Fibroblast of skin of back (primary cell): Measurements from ENCODE around the gene SHOX.
"Not testable (repeated sequence)": the region's sequence is repeated elsewhere in the genome, so short reads cannot be mapped to it uniquely, and the experiment has no call there.

ENCODE experiments used
- DNase-seq: peaks from one replicate; pipeline ENCODE4 v3.0.0-alpha.2; 2013

The SHOX gene

GRCh38 chrX:622802-623201 lies 7.8 kb upstream of the SHOX start:
- DNase-seq = not testable (repeated sequence)

- DNase-seq = no peak
These were observed 7.4 kb upstream of the SHOX start for GRCh38 chrX:623268-623598.

GRCh38 chrX:623599-624315 lies 6.8 kb upstream of the SHOX start:
- no peak for DNase-seq

GRCh38 chrX:625137-625691 lies 5.4 kb upstream of the SHOX start:
- no peak for DNase-seq

GRCh38 chrX:626047-626446 lies 4.5 kb upstream of the SHOX start:
- DNase-seq = not testable (repeated sequence)

- DNase-seq = no peak
These were observed 3.7 kb upstream of the SHOX start for GRCh38 chrX:626745-627509.

GRCh38 chrX:627510-627981 lies 3.0 kb upstream of the SHOX start:
- no peak for DNase-seq

- DNase-seq = no peak
These were observed 2.6 kb upstream of the SHOX start for GRCh38 chrX:627995-628394.

GRCh38 chrX:629230-630006 lies 1.2 kb upstream of the SHOX start:
- DNase-seq = no peak

GRCh38 chrX:630007-630611 lies 482 bp upstream of the SHOX start:
- no peak for DNase-seq

GRCh38 chrX:631802-632365 lies 1.3 kb downstream of the SHOX start:
- DNase-seq = no peak

- no peak for DNase-seq
These were observed 1.9 kb downstream of the SHOX start for GRCh38 chrX:632366-633042.

- DNase-seq = no peak
These were observed 2.7 kb downstream of the SHOX start for GRCh38 chrX:633043-633984.

- DNase-seq = no peak
These were observed 3.7 kb downstream of the SHOX start for GRCh38 chrX:633985-634958.

- DNase-seq = no peak
These were observed 5.0 kb downstream of the SHOX start for GRCh38 chrX:635428-636090.

GRCh38 chrX:636981-637659 lies 6.5 kb downstream of the SHOX start:
- no peak for DNase-seq

- DNase-seq = no peak
These were observed 7.3 kb downstream of the SHOX start for GRCh38 chrX:637660-638481.
